Measurements from ENCODE around the gene TSPO. TPM values are rescaled to one million over a fixed set of nuclear protein-coding genes. Genes with fewer than 3 reads are reported as not detected.

The TSPO gene
- total RNA-seq, 1 experiment from 2014 or later = 44.6 TPM

DNA sequence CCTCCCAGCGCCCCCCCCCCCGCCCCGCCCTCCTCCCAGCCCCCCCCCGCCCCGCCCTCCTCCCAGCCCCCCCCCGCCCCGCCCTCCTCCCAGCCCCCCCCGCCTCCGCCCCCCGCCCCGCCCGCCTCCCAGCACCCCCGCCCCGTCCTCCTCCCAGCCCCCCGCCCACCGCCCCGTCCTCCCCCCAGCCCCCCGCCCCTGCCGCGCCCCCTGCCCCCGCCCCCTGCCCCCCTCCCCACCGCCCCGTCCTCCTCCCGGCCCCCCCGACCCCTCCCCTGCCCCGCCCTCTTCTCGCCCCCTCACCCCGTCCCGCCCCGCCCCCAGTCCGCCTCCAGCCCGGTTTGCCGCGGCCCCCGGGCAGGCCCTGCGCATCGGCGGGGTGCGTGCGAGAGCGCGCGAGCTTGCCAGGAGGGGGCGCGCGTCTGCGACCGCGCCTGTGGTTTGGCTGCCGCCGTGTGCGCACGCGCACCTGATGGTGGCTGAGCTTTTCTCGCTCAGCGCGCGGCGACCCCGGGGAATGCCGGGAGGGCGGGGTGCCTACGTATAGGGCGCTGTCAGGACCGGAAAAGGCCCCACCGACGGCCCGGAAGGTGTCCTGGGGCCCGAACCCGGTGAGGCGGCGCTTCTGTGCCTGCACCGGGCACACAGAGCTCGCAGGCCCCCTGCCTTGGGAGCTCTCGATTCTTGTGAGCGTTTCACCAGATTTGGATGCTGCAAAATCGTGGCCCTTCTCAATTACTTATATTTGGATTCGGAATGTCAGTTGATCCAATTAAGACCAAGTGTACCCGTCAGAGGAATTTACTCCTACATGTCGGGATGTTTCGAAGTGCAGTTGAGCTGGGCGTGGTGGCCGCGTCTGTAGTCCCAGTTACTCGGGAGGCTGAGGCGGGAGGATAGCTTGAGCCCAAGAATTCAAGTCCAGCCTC, 36.1 kb downstream of the TSPO start:
- POLR2A ChIA-PET = interaction anchor here (0.6 to 0.7 kb wide), 8 partner anchors 14 to 1489 kb away, joined by 3 to 12 read pairs (median 4); no protein-coding TSS in a partner anchor
- peak overlapping the region; percentile 83 for H3K4me3 Mint-ChIP-seq (ENCODE audit: unreplicated experiment)
- peak overlapping the region; percentile 93 for H3K27ac Mint-ChIP-seq (ENCODE audit: unreplicated experiment)
- H3K4me3 ChIP-seq (ENCODE audit: low read depth, low read length) = peak overlapping the region; percentile 42
- H3K36me3 Mint-ChIP-seq (ENCODE audit: insufficient read depth, unreplicated experiment) = no peaks in the 10 kb centered on the region
- no peaks in the 10 kb centered on the region for H3K27me3 ChIP-seq (replicated peaks; ENCODE audit: control insufficient read depth, insufficient read depth, low read length)
- intact Hi-C loops (cut with micrococcal nuclease; ENCODE audit: unreplicated experiment) = loop anchor here (5.0 kb wide), 1 partner anchor 45 kb away; no protein-coding TSS in a partner anchor
- H3K4me1 ChIP-seq = peaks cover 16% of the 10 kb centered on the region; the same call in 1 of the 2 replicates
- CTCF ChIA-PET = interaction anchor here (0.6 to 1.2 kb wide), 9 partner anchors 19 to 469 kb away, joined by 3 to 8 read pairs (median 4); no protein-coding TSS in a partner anchor
- no peaks in the 10 kb centered on the region for H3K27me3 Mint-ChIP-seq (ENCODE audit: insufficient read depth, unreplicated experiment)
- TF ChIP-seq, protein P1, sequence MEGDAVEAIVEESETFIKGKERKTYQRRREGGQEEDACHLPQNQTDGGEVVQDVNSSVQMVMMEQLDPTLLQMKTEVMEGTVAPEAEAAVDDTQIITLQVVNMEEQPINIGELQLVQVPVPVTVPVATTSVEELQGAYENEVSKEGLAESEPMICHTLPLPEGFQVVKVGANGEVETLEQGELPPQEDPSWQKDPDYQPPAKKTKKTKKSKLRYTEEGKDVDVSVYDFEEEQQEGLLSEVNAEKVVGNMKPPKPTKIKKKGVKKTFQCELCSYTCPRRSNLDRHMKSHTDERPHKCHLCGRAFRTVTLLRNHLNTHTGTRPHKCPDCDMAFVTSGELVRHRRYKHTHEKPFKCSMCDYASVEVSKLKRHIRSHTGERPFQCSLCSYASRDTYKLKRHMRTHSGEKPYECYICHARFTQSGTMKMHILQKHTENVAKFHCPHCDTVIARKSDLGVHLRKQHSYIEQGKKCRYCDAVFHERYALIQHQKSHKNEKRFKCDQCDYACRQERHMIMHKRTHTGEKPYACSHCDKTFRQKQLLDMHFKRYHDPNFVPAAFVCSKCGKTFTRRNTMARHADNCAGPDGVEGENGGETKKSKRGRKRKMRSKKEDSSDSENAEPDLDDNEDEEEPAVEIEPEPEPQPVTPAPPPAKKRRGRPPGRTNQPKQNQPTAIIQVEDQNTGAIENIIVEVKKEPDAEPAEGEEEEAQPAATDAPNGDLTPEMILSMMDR (IDR thresholded peaks at IDR 0.05; ENCODE audit: insufficient read depth in 1 of 2, low read depth in 1 of 2, low read length in 1 of 2, severe bottlenecking in 1 of 2, unreplicated experiment in 1 of 2) = peak; percentile 52 to 59
- peak; percentile 95 to 98 for DNase-seq
- no peaks in the 10 kb centered on the region for H3K9me3 Mint-ChIP-seq (ENCODE audit: unreplicated experiment)
- BruUV-seq (replicated peaks) = no TSS peak
- H3K9me3 ChIP-seq = no peaks in the 10 kb centered on the region
- H3K36me3 ChIP-seq (ENCODE audit: control insufficient read depth, insufficient read depth, low read length) = peaks cover 2% of the 10 kb centered on the region; the same call in 1 of the 2 replicates
- H3K4me1 Mint-ChIP-seq (ENCODE audit: low read depth, unreplicated experiment) = peaks cover 23% of the 10 kb centered on the region

DNA sequence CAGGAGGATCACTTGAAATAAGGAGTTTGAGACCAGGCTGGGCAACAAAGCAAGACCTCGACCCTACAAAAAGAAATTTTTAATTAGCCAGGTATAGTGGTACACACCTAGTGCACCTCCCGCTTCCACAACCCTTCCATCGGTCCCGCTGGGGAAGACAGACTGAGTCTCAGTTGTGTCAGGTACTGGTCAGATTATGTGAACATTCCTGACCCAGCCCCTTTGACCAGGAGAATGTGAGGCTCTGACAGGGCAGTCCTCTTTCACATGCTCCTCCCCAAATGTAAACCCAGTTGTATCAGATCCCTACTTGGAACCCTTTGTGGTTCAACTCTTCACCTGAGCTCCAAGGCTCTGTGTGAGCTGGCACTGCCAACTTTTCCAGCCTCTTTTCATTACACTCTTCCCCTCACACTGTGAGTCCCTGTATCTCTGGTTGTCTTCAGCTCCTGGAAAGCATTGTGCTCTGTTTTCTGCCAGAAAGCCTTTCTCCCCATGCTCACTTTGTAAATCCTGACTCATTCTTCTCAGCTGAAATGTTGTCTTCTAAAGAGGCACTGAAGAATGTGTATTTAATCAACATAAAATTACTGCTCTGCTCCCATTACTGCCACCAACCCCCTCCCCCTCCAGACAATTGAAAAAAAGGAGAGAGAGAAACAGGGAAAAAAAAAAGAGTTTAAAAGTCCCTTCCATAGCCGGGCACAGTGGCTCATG, 37.6 kb downstream of the TSPO start:
- H3K4me1 ChIP-seq = peaks cover 16% of the 10 kb centered on the region; the same call in 1 of the 2 replicates
- DNase-seq = peak in 1 of 2 experiments; percentile 17
- no TSS peak for BruUV-seq (replicated peaks)
- H3K9me3 Mint-ChIP-seq (ENCODE audit: unreplicated experiment) = no peaks in the 10 kb centered on the region
- no peaks in the 10 kb centered on the region for H3K36me3 ChIP-seq (ENCODE audit: control insufficient read depth, insufficient read depth, low read length)
- ChIA-PET CTCF (no interaction called here), POLR2A (no interaction called here)
- H3K36me3 Mint-ChIP-seq (ENCODE audit: insufficient read depth, unreplicated experiment) = no peaks in the 10 kb centered on the region
- TF ChIP-seq, protein P1 (IDR thresholded peaks at IDR 0.05; ENCODE audit: insufficient read depth in 1 of 2, low read depth in 1 of 2, low read length in 1 of 2, severe bottlenecking in 1 of 2, unreplicated experiment in 1 of 2) = no peak
- H3K4me3 ChIP-seq (ENCODE audit: low read depth, low read length) = no peak overlapping the region
- H3K4me3 Mint-ChIP-seq (ENCODE audit: unreplicated experiment) = peak overlapping the region; percentile 58
- peak overlapping the region; percentile 59 for H3K27ac Mint-ChIP-seq (ENCODE audit: unreplicated experiment)
- H3K27me3 ChIP-seq (replicated peaks; ENCODE audit: control insufficient read depth, insufficient read depth, low read length) = no peaks in the 10 kb centered on the region
- H3K9me3 ChIP-seq = no peaks in the 10 kb centered on the region
- no peaks in the 10 kb centered on the region for H3K27me3 Mint-ChIP-seq (ENCODE audit: insufficient read depth, unreplicated experiment)
- H3K4me1 Mint-ChIP-seq (ENCODE audit: low read depth, unreplicated experiment) = peaks cover 23% of the 10 kb centered on the region
- intact Hi-C loops (cut with micrococcal nuclease; ENCODE audit: unreplicated experiment) = loop anchor here (5.0 kb wide), 1 partner anchor 43 kb away; no protein-coding TSS in a partner anchor

DNA sequence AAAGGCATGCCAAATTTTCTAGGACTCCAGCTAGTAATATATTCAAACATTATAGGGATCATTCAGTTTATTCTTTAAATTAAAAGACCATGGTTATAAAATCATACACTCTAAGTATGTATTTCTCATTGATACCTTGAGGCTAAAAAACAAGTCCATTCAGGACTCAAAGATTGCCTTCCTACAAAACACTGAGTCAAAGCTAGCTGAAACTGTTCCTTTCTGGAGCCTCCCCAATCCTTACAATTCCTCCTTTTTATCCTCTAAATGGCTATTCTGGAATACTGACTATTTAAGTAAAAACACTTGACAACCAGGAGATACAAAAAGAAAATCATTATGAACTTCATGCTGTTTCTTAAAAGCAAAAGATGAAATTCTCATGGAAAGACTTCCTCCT, 40.5 kb downstream of the TSPO start:
- TF ChIP-seq, protein P1 (IDR thresholded peaks at IDR 0.05; ENCODE audit: insufficient read depth in 1 of 2, low read depth in 1 of 2, low read length in 1 of 2, severe bottlenecking in 1 of 2, unreplicated experiment in 1 of 2) = no peak
- no peaks in the 10 kb centered on the region for H3K27me3 ChIP-seq (replicated peaks; ENCODE audit: control insufficient read depth, insufficient read depth, low read length)
- intact Hi-C loops (cut with micrococcal nuclease; ENCODE audit: unreplicated experiment) = no loop called here
- H3K27ac Mint-ChIP-seq (ENCODE audit: unreplicated experiment) = no peak overlapping the region
- H3K4me3 Mint-ChIP-seq (ENCODE audit: unreplicated experiment) = no peak overlapping the region
- CTCF ChIA-PET = no interaction called here
- peaks cover 6% of the 10 kb centered on the region for H3K4me1 Mint-ChIP-seq (ENCODE audit: low read depth, unreplicated experiment)
- no peaks in the 10 kb centered on the region for H3K9me3 Mint-ChIP-seq (ENCODE audit: unreplicated experiment)
- H3K9me3 ChIP-seq = no peaks in the 10 kb centered on the region
- POLR2A ChIA-PET = no interaction called here
- H3K27me3 Mint-ChIP-seq (ENCODE audit: insufficient read depth, unreplicated experiment) = no peaks in the 10 kb centered on the region
- no peaks in the 10 kb centered on the region for H3K36me3 ChIP-seq (ENCODE audit: control insufficient read depth, insufficient read depth, low read length)
- 0 out of 2 replicates have a peak, but pooled peaks cover 6% of the 10 kb centered on the region for H3K4me1 ChIP-seq
- H3K4me3 ChIP-seq (ENCODE audit: low read depth, low read length) = no peak overlapping the region
- no TSS peak for BruUV-seq (replicated peaks)
- no peaks in the 10 kb centered on the region for H3K36me3 Mint-ChIP-seq (ENCODE audit: insufficient read depth, unreplicated experiment)
- no peak for DNase-seq

Data from Caco-2 (cell line).